Mesenchymal stem cell (in vitro differentiated cells and primary cell): ENCODE measurements around the gene EXOC4.
"Not testable (repeated sequence)": the region's sequence is repeated elsewhere in the genome, so short reads cannot be mapped to it uniquely, and the experiment has no call there.

Experiments
- DNase-seq: peaks from one replicate; pipeline ENCODE4 v3.0.0-alpha.2; 2013
- H2AFZ ChIP-seq: one replicate; pipeline ENCODE4 v1.6.1; 2013; ENCODE audit warnings: low read depth, mild to moderate bottlenecking, control low read depth, inconsistent platforms, low read length, moderate library complexity
- H2AK5ac ChIP-seq: 2 replicates; pipeline ENCODE4 v1.6.1; 2013; ENCODE audit warnings: low read length, moderate library complexity, mild to moderate bottlenecking, inconsistent platforms; ENCODE audit not compliant: severe bottlenecking
- H2BK120ac ChIP-seq: one replicate; pipeline ENCODE4 v1.6.1; 2013; ENCODE audit warnings: low read depth, mild to moderate bottlenecking, inconsistent platforms, low read length, moderate library complexity
- H2BK12ac ChIP-seq, 2 experiments: one replicate each; pipeline ENCODE4 v1.6.1; 2013; ENCODE audit warnings: inconsistent platforms in 2 of 2, low read length in 2 of 2, mild to moderate bottlenecking in 2 of 2, moderate library complexity in 2 of 2, control low read depth in 1 of 2
- H2BK15ac ChIP-seq: one replicate; pipeline ENCODE4 v1.6.1; 2013; ENCODE audit warnings: mild to moderate bottlenecking, low read depth, inconsistent platforms; ENCODE audit not compliant: poor library complexity, severe bottlenecking
- H2BK5ac ChIP-seq: 2 replicates; pipeline ENCODE4 v1.6.1; 2013; ENCODE audit warnings: low read depth, mild to moderate bottlenecking, low read length, control low read depth, inconsistent platforms; ENCODE audit not compliant: poor library complexity, severe bottlenecking
- H3K14ac ChIP-seq, 2 experiments: one replicate each; pipeline ENCODE4 v1.6.1; 2013; ENCODE audit warnings: inconsistent platforms in 2 of 2, low read length in 2 of 2, control low read depth in 1 of 2, mild to moderate bottlenecking in 1 of 2, moderate library complexity in 1 of 2
- H3K18ac ChIP-seq, 2 experiments: one replicate each; pipeline ENCODE4 v1.6.1; 2013; ENCODE audit warnings: inconsistent platforms in 2 of 2, low read length in 2 of 2, control low read depth in 1 of 2, low read depth in 1 of 2, mild to moderate bottlenecking in 1 of 2
- H3K23ac ChIP-seq, 2 experiments: one replicate each; pipeline ENCODE4 v1.6.1; 2013; ENCODE audit warnings: inconsistent platforms in 2 of 2, low read length in 2 of 2, mild to moderate bottlenecking in 2 of 2, moderate library complexity in 2 of 2, control low read depth in 1 of 2
- H3K27ac ChIP-seq: 2 replicates; pipeline ENCODE4 v1.5.1; 2013; ENCODE audit warnings: mild to moderate bottlenecking, moderate library complexity, low read length, control low read depth, inconsistent platforms; ENCODE audit not compliant: poor library complexity, severe bottlenecking
- H3K27me3 ChIP-seq, 2 experiments: 2 replicates each; pipeline versions ENCODE4 v1.6.1 to v1.7.0; 2013; ENCODE audit warnings: low read length in 2 of 2, mild to moderate bottlenecking in 2 of 2, moderate library complexity in 2 of 2, control low read depth in 1 of 2, inconsistent platforms in 1 of 2; ENCODE audit not compliant: control insufficient read depth in 1 of 2, insufficient read depth in 1 of 2
- H3K36me3 ChIP-seq, 2 experiments: 2 replicates each; pipeline versions ENCODE4 v1.6.1 to v1.7.0; 2013; ENCODE audit warnings: low read length in 2 of 2, control low read depth in 1 of 2, inconsistent platforms in 1 of 2, low read depth in 1 of 2, mild to moderate bottlenecking in 1 of 2; ENCODE audit not compliant: insufficient read depth in 2 of 2, control insufficient read depth in 1 of 2
- H3K4ac ChIP-seq, 2 experiments: one replicate each; pipeline ENCODE4 v1.6.1; 2013; ENCODE audit warnings: inconsistent platforms in 2 of 2, low read length in 2 of 2, mild to moderate bottlenecking in 2 of 2, moderate library complexity in 2 of 2, control low read depth in 1 of 2, low read depth in 1 of 2
- H3K4me1 ChIP-seq: 2 replicates; pipeline ENCODE4 v1.6.1; 2013; ENCODE audit warnings: low read depth, low read length, control low read depth; ENCODE audit not compliant: control insufficient read depth, insufficient read depth
- H3K4me2 ChIP-seq: 2 replicates; pipeline ENCODE4 v1.6.1; 2013; ENCODE audit warnings: low read length, mild to moderate bottlenecking, inconsistent platforms; ENCODE audit not compliant: poor library complexity, severe bottlenecking
- H3K4me3 ChIP-seq, 2 experiments: 2 replicates each; pipeline versions ENCODE4 v1.5.1 to v1.7.0; 2013; ENCODE audit warnings: low read length in 2 of 2, mild to moderate bottlenecking in 2 of 2, control low read depth in 1 of 2, low read depth in 1 of 2; ENCODE audit not compliant: insufficient read depth in 1 of 2
- H3K79me1 ChIP-seq: replicated peaks from 2 replicates; pipeline ENCODE4 v1.6.1; 2013; ENCODE audit warnings: mild to moderate bottlenecking, control low read depth, low read length, inconsistent platforms; ENCODE audit not compliant: poor library complexity, severe bottlenecking
- H3K9ac ChIP-seq: 2 replicates; pipeline ENCODE4 v1.7.0; 2013; ENCODE audit warnings: mild to moderate bottlenecking, low read length, moderate library complexity
- H3K9me3 ChIP-seq: 2 replicates; pipeline ENCODE4 v1.7.0; 2013; ENCODE audit warnings: mild to moderate bottlenecking, low read length; ENCODE audit not compliant: control insufficient read depth
- H4K8ac ChIP-seq: one replicate; pipeline ENCODE4 v1.6.1; 2013; ENCODE audit warnings: inconsistent platforms, mild to moderate bottlenecking, low read length, moderate library complexity
- H4K91ac ChIP-seq: one replicate; pipeline ENCODE4 v1.6.1; 2013; ENCODE audit warnings: mild to moderate bottlenecking, low read length, inconsistent platforms
- WGBS: methylation state at CpG from one replicate; pipeline ENCODE4 v1.1.7; 2013; ENCODE audit warnings: mixed read lengths; 5-methylcytosine and 5-hydroxymethylcytosine counted together

The EXOC4 gene

GRCh38 chr7:133906553-133906952, 653.7 kb downstream of the EXOC4 start:
- not testable (repeated sequence) for H3K9ac ChIP-seq, H3K27me3 ChIP-seq, H2BK120ac ChIP-seq, H2AK5ac ChIP-seq, H2AFZ ChIP-seq, H4K8ac ChIP-seq, DNase-seq, H3K36me3 ChIP-seq, H4K91ac ChIP-seq, H3K4ac ChIP-seq, H3K14ac ChIP-seq, H2BK12ac ChIP-seq, H2BK15ac ChIP-seq, H3K23ac ChIP-seq, H3K4me1 ChIP-seq, H2BK5ac ChIP-seq, H3K9me3 ChIP-seq, H3K27ac ChIP-seq, H3K79me1 ChIP-seq, H3K4me3 ChIP-seq, H3K18ac ChIP-seq, H3K4me2 ChIP-seq
- 96% methylated on average over 17 of the region's 18 CpGs for WGBS

- Histone ChIP-seq H3K27ac (no peak overlapping the region), H3K4me1 (no peaks in the 10 kb centered on the region), H3K18ac (no peak overlapping the region), H2AK5ac (no peak overlapping the region), H3K23ac (no peak overlapping the region), H4K8ac (no peak overlapping the region), H3K27me3 (no peaks in the 10 kb centered on the region), H3K9ac (no peak overlapping the region), H3K36me3 (no peaks in the 10 kb centered on the region), H3K14ac (no peak overlapping the region), H3K9me3 (no peaks in the 10 kb centered on the region), H3K4ac (no peak overlapping the region), H3K4me2 (no peak overlapping the region), H2BK15ac (no peak overlapping the region), H2BK5ac (no peak overlapping the region), H4K91ac (no peak overlapping the region), H2BK12ac (no peak overlapping the region), H2BK120ac (no peak overlapping the region), H3K4me3 (no peak overlapping the region), H2AFZ (no peak overlapping the region), H3K79me1 (peaks cover 1% of the 10 kb centered on the region)
- 86% methylated on average over 4 of the region's 4 CpGs for WGBS
- no peak for DNase-seq
These were observed 657.9 kb downstream of the EXOC4 start for GRCh38 chr7:133910761-133911160.

- H3K27ac ChIP-seq: no peak overlapping the region
- no peak overlapping the region for H2BK120ac ChIP-seq
- no peak overlapping the region for H2BK12ac ChIP-seq
- no peak overlapping the region for H2AK5ac ChIP-seq
- no CpG with 5 or more reads among the region's 2 CpGs for WGBS
- no peaks in the 10 kb centered on the region for H3K36me3 ChIP-seq
- no peak overlapping the region for H2BK5ac ChIP-seq
- no peak overlapping the region for H2BK15ac ChIP-seq
- H4K8ac ChIP-seq: no peak overlapping the region
- H3K4me2 ChIP-seq: no peak overlapping the region
- no peak overlapping the region for H3K4ac ChIP-seq
- H3K9me3 ChIP-seq: no peaks in the 10 kb centered on the region
- no peak overlapping the region for H3K18ac ChIP-seq
- no peak overlapping the region for H3K9ac ChIP-seq
- H3K23ac ChIP-seq: no peak overlapping the region
- H3K4me3 ChIP-seq: no peak overlapping the region
- no peak for DNase-seq
- no peaks in the 10 kb centered on the region for H3K4me1 ChIP-seq
- no peak overlapping the region for H2AFZ ChIP-seq
- H3K14ac ChIP-seq: no peak overlapping the region
- no peak overlapping the region for H4K91ac ChIP-seq
- no peaks in the 10 kb centered on the region for H3K27me3 ChIP-seq
- H3K79me1 ChIP-seq: peaks cover 1% of the 10 kb centered on the region
These were observed 658.8 kb downstream of the EXOC4 start for GRCh38 chr7:133911724-133912123.

GRCh38 chr7:133912916-133913697, 660.2 kb downstream of the EXOC4 start:
- no peak for DNase-seq
- Histone ChIP-seq H3K27me3 (no peaks in the 10 kb centered on the region), H3K36me3 (peaks cover 0 to 7% of the 10 kb centered on the region in 2 experiments), H2AFZ (no peak overlapping the region), H3K4me1 (no peaks in the 10 kb centered on the region), H4K8ac (no peak overlapping the region), H3K14ac (no peak overlapping the region), H2AK5ac (no peak overlapping the region), H3K79me1 (peaks cover 1% of the 10 kb centered on the region), H3K18ac (no peak overlapping the region), H3K9ac (no peak overlapping the region), H2BK120ac (no peak overlapping the region), H3K4me2 (no peak overlapping the region), H2BK12ac (no peak overlapping the region), H4K91ac (no peak overlapping the region), H3K27ac (no peak overlapping the region), H3K4me3 (no peak overlapping the region), H3K4ac (no peak overlapping the region), H2BK15ac (no peak overlapping the region), H2BK5ac (no peak overlapping the region), H3K9me3 (no peaks in the 10 kb centered on the region), H3K23ac (no peak overlapping the region)
- 97% methylated on average over 2 of the region's 2 CpGs for WGBS
